Activated CD8-positive, alpha-beta memory T cell treated with anti-CD3 and anti-CD28 coated beads, Interleukin-2, amount 10 ng/mL, durations not matched to agents 7 days and 5 days (primary cell): ENCODE data around the gene STX16. TPM values are rescaled to one million over a fixed set of nuclear protein-coding genes. Genes with fewer than 3 reads are reported as not detected.
"Not testable (repeated sequence)": the region's sequence is repeated elsewhere in the genome, so short reads cannot be mapped to it uniquely, and the experiment has no call there.

ENCODE experiments used
- ATAC-seq: fragments of 150-1000 bp; cut with Tn5 transposase; one replicate; pipeline ENCODE4 v1.10.0; 2021; ENCODE audit warnings: moderate library complexity
- CTCF ChIA-PET: fragments of 350-600 bp; sonication (Branson Sonifier 250); formaldehyde crosslinking; loops from one replicate; lab custom pipeline; 2021; ENCODE audit warnings: antibody characterized with exemption; lab: Charles Lee
- DNase-seq: peaks from one replicate; pipeline ENCODE4 v3.0.0-alpha.2; 2020
- H3K27ac Mint-ChIP-seq: one replicate; pipeline ENCODE4 v1.8.0; 2021; ENCODE audit warnings: mild to moderate bottlenecking, mixed read lengths
- H3K27me3 Mint-ChIP-seq: one replicate; pipeline ENCODE4 v1.8.0; 2021; ENCODE audit warnings: mixed read lengths
- H3K36me3 Mint-ChIP-seq: one replicate; pipeline ENCODE4 v1.8.0; 2021; ENCODE audit warnings: mild to moderate bottlenecking, mixed read lengths
- H3K4me1 Mint-ChIP-seq: one replicate; pipeline ENCODE4 v1.8.0; 2021; ENCODE audit warnings: mixed read lengths
- H3K4me3 Mint-ChIP-seq: one replicate; pipeline ENCODE4 v1.8.0; 2021; ENCODE audit warnings: mild to moderate bottlenecking, moderate library complexity, mixed read lengths
- H3K9me3 Mint-ChIP-seq: one replicate; pipeline ENCODE4 v1.8.0; 2022; ENCODE audit warnings: low read depth, mixed read lengths
- total RNA-seq, 2 experiments: library from RNA; stranded (reverse); gene quantifications; one replicate each; pipeline ENCODE4 v1.2.3, GENCODE V29; 2021

The STX16 gene
- total RNA-seq, 2 experiments from 2014 or later: 120 to 165 TPM

DNA sequence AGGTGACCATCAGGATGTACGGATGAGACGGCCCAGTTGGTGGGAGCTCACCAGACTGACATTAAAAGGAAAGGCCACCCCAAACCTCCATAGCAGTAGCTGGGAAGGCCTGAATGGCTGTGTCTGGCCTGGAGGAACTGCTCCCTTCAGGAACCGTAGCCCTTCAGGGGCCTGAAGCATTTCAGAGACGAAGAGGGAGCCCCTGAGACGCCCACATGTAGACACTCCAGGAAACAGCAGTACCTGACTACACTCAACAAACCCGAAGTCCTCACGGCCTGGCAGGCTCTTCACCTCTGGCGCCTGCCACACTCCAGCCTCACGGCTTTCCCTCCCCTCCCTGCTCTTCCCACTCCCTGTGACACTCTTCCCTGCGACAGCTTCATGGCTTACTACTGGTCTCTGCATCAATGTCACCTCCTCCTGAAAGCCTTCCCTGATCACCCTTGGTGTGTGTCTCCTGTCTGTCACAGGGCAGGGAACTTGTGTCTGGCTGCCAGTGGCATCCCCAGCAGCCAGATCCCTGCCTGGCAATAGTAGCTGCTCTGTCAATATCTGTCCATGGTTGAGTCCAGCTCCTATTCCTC is 14.6 kb upstream of the STX16 start:
- CTCF ChIA-PET: no interaction called here
- DNase-seq (no peak), ATAC-seq (peak; percentile 12)
- H3K4me3 Mint-ChIP-seq: no peak overlapping the region
- H3K4me1 Mint-ChIP-seq: peaks cover 14% of the 10 kb centered on the region
- peaks cover 26% of the 10 kb centered on the region for H3K27me3 Mint-ChIP-seq
- H3K36me3 Mint-ChIP-seq: no peaks in the 10 kb centered on the region
- H3K27ac Mint-ChIP-seq: no peak overlapping the region
- no peaks in the 10 kb centered on the region for H3K9me3 Mint-ChIP-seq

DNA sequence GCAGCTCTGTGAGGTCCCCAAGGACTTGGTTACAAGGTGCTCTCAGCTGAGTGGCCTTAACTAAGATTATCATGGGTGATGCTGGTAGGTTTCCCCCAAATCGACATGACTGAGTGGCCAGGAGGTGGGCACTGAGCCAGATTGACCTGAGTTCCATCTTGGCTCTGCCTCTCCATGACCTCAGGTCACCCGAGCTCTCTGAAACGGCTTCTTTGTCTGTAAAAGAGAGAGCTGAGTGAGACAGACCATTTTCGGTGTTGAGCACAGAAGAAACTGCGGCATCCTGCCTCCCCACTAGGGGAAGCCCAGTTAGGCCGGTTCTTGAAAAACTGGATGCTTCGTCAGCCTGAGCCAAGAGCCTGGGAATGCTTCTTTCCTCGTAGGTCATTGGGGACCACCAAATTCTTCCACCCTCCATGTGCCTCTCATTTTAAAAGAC is 14.1 kb upstream of the STX16 start:
- ATAC-seq (no peak), DNase-seq (no peak)
- no peak overlapping the region for H3K4me3 Mint-ChIP-seq
- H3K36me3 Mint-ChIP-seq: no peaks in the 10 kb centered on the region
- peaks cover 14% of the 10 kb centered on the region for H3K4me1 Mint-ChIP-seq
- CTCF ChIA-PET: no interaction called here
- no peak overlapping the region for H3K27ac Mint-ChIP-seq
- peaks cover 26% of the 10 kb centered on the region for H3K27me3 Mint-ChIP-seq
- H3K9me3 Mint-ChIP-seq: no peaks in the 10 kb centered on the region

- Mint-ChIP-seq H3K9me3 (no peaks in the 10 kb centered on the region), H3K36me3 (no peaks in the 10 kb centered on the region), H3K27me3 (peaks cover 29% of the 10 kb centered on the region), H3K4me3 (no peak overlapping the region), H3K4me1 (peaks cover 14% of the 10 kb centered on the region), H3K27ac (no peak overlapping the region)
- CTCF ChIA-PET: no interaction called here
- no peak for ATAC-seq
- DNase-seq: no peak
Observed at GRCh38 chr20:58637466-58638213, 13.4 kb upstream of the STX16 start.

DNA sequence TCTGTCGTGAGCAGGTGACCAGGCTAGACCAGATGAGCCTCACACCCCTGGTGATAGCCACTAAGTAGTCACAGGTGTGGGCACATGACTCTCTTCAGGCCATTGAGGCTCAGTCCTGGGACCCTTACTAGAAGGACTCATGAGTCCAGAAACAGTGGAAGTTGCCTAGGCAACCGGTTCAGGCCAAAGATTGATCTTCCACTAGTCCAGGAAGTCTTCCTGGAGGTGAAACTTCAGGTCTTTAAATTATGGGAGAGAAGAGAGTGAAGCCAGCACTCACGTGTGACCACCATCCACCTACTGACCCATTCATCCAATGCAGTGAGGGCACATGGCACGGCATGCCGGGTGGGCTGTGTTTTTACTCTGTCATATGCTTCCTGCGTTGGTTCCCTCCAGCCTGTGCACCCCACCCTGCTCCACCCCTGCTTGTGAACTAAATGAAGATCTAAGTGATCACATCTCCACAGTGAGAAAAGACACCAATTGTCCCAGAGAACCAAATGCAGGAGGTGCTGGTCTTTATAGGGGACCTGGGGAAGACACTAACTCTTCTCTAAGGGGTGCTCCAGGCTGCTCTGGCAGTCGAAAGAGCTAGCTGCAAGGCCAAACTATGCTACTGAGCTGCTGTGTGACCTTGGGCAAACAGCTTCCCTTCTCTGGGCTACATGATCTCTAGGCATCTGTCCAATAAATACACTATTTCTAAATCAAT is 12.5 kb upstream of the STX16 start:
- no peaks in the 10 kb centered on the region for H3K36me3 Mint-ChIP-seq
- no peak overlapping the region for H3K27ac Mint-ChIP-seq
- peaks cover 14% of the 10 kb centered on the region for H3K4me1 Mint-ChIP-seq
- peaks cover 29% of the 10 kb centered on the region for H3K27me3 Mint-ChIP-seq
- CTCF ChIA-PET: interaction anchor here (1.0 kb wide), 1 partner anchor 9 kb away, joined by 3 read pairs; no protein-coding TSS in a partner anchor
- ATAC-seq: no peak
- no peak for DNase-seq
- H3K4me3 Mint-ChIP-seq: no peak overlapping the region
- no peaks in the 10 kb centered on the region for H3K9me3 Mint-ChIP-seq

- Mint-ChIP-seq H3K4me1 (peaks cover 12% of the 10 kb centered on the region), H3K27me3 (peaks cover 29% of the 10 kb centered on the region), H3K9me3 (no peaks in the 10 kb centered on the region), H3K27ac (no peak overlapping the region), H3K36me3 (no peaks in the 10 kb centered on the region), H3K4me3 (no peak overlapping the region)
- CTCF ChIA-PET: interaction anchor here (1.0 kb wide), 1 partner anchor 8 kb away, joined by 3 read pairs; no protein-coding TSS in a partner anchor
- ATAC-seq (no peak), DNase-seq (no peak)
Observed at GRCh38 chr20:58639182-58640146, 11.6 kb upstream of the STX16 start.

DNA sequence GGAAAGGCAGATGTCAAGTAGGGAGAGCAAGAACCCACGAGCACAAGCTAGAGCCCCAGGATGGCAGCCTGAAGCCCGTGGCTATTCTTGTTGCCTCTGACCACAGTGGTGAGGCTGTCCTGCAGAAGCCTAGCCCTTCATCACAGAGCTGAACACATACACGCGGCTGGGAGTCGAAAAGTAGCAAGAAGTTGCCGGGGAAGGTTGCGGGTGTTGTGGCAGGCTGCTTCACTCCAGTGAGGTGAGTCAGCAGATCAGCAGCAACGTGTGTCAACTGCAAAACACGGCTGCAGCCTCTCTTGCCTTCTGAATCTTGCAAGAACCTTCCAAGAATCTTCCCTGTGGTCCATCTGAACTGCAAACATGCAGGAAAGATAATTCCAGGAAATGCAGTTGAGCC is 10.6 kb upstream of the STX16 start:
- H3K4me1 Mint-ChIP-seq: peaks cover 7% of the 10 kb centered on the region

DNA sequence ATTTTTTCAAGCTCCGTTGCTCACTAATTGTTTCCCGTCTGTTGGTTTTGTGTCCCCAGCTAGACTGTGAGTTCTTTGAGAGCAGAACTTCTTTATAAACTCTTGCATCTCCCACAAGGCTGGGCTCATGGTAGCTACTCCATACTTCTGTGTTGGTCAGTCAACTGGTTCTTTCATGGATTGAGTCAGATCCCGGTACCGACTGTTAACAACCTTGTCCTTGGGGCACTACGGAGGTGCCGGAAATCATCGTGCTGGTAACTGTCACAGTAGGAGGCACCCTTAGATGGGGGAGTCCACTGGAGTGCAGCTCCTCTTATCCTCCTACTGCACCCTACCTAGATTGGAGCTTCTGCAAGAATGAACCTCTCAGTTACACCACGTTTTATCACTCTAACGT is 8.6 kb upstream of the STX16 start:
- peaks cover 27% of the 10 kb centered on the region for H3K27me3 Mint-ChIP-seq
- H3K27ac Mint-ChIP-seq: no peak overlapping the region
- peaks cover 7% of the 10 kb centered on the region for H3K4me1 Mint-ChIP-seq
- CTCF ChIA-PET: interaction anchor here (1.5 kb wide), 1 partner anchor 9 kb away, joined by 6 read pairs; the partner anchor contains the start of gene STX16
- no peak overlapping the region for H3K4me3 Mint-ChIP-seq
- H3K9me3 Mint-ChIP-seq: no peaks in the 10 kb centered on the region
- no peak for DNase-seq
- no peaks in the 10 kb centered on the region for H3K36me3 Mint-ChIP-seq
- no peak for ATAC-seq

More for the DNA sequence above, 10.6 kb upstream of the STX16 start:
- H3K27ac Mint-ChIP-seq: no peak overlapping the region
- CTCF ChIA-PET: no interaction called here
- H3K27me3 Mint-ChIP-seq: peaks cover 29% of the 10 kb centered on the region
- H3K36me3 Mint-ChIP-seq: no peaks in the 10 kb centered on the region
- ATAC-seq: no peak
- H3K9me3 Mint-ChIP-seq: no peaks in the 10 kb centered on the region
- DNase-seq: no peak
- H3K4me3 Mint-ChIP-seq: no peak overlapping the region

- not testable (repeated sequence) for H3K36me3 Mint-ChIP-seq, H3K27ac Mint-ChIP-seq, DNase-seq, H3K9me3 Mint-ChIP-seq, H3K4me1 Mint-ChIP-seq, ATAC-seq, H3K4me3 Mint-ChIP-seq
- CTCF ChIA-PET: interaction anchor here (1.5 kb wide), 1 partner anchor 8 kb away, joined by 6 read pairs; the partner anchor contains the start of gene STX16
- peaks cover 27% of the 10 kb centered on the region for H3K27me3 Mint-ChIP-seq
Observed at GRCh38 chr20:58642896-58643295, 8.2 kb upstream of the STX16 start.

GRCh38 chr20:58645412-58645968 is 5.6 kb upstream of the STX16 start:
- H3K4me3 Mint-ChIP-seq: no peak overlapping the region
- H3K27me3 Mint-ChIP-seq: peaks cover 14% of the 10 kb centered on the region
- H3K4me1 Mint-ChIP-seq: peaks cover 8% of the 10 kb centered on the region
- no peaks in the 10 kb centered on the region for H3K36me3 Mint-ChIP-seq
- no peak for ATAC-seq
- H3K9me3 Mint-ChIP-seq: no peaks in the 10 kb centered on the region
- CTCF ChIA-PET: interaction anchor here (0.9 to 3.9 kb wide), 5 partner anchors 193 to 411 kb away, joined by 3 to 32 read pairs (median 3); partner anchors contain the start of gene GNAS
- H3K27ac Mint-ChIP-seq: no peak overlapping the region
- DNase-seq: no peak

GRCh38 chr20:58646257-58646656 is 4.8 kb upstream of the STX16 start:
- DNase-seq (no peak), ATAC-seq (no peak)
- H3K27me3 Mint-ChIP-seq: peaks cover 6% of the 10 kb centered on the region
- H3K9me3 Mint-ChIP-seq: no peaks in the 10 kb centered on the region
- CTCF ChIA-PET: interaction anchor here (1.1 to 3.9 kb wide), 2 partner anchors 19 to 192 kb away, joined by 3 to 32 read pairs; no protein-coding TSS in a partner anchor
- no peak overlapping the region for H3K27ac Mint-ChIP-seq
- H3K36me3 Mint-ChIP-seq: peaks cover 3% of the 10 kb centered on the region
- no peak overlapping the region for H3K4me3 Mint-ChIP-seq
- peaks cover 2% of the 10 kb centered on the region for H3K4me1 Mint-ChIP-seq

- ATAC-seq (no peak), DNase-seq (no peak)
- Mint-ChIP-seq H3K4me1 (peaks cover 2% of the 10 kb centered on the region), H3K4me3 (no peak overlapping the region), H3K9me3 (no peaks in the 10 kb centered on the region), H3K36me3 (peaks cover 7% of the 10 kb centered on the region), H3K27me3 (peaks cover 3% of the 10 kb centered on the region), H3K27ac (no peak overlapping the region)
- CTCF ChIA-PET: interaction anchor here (1.1 to 3.9 kb wide), 3 partner anchors 18 to 220 kb away, joined by 3 to 32 read pairs (median 6); no protein-coding TSS in a partner anchor
Observed at GRCh38 chr20:58646703-58647102, 4.4 kb upstream of the STX16 start.

- CTCF ChIA-PET: interaction anchor here (0.6 to 3.9 kb wide), 11 partner anchors 8 to 237 kb away, joined by 3 to 32 read pairs (median 3); partner anchors contain the start of gene GNAS
- ATAC-seq: no peak
- peaks cover 2% of the 10 kb centered on the region for H3K4me1 Mint-ChIP-seq
- peaks cover 9% of the 10 kb centered on the region for H3K36me3 Mint-ChIP-seq
- H3K9me3 Mint-ChIP-seq: no peaks in the 10 kb centered on the region
- H3K27me3 Mint-ChIP-seq: peaks cover under 1% of the 10 kb centered on the region
- H3K4me3 Mint-ChIP-seq: no peak overlapping the region
- no peak overlapping the region for H3K27ac Mint-ChIP-seq
- peak; percentile 38 for DNase-seq
Observed at GRCh38 chr20:58647162-58647795, 3.8 kb upstream of the STX16 start.
